ENCODE data around the gene FBXL20.
"Not testable (repeated sequence)": the region's sequence is repeated elsewhere in the genome, so short reads cannot be mapped to it uniquely, and the experiment has no call there.

The FBXL20 gene

DNA sequence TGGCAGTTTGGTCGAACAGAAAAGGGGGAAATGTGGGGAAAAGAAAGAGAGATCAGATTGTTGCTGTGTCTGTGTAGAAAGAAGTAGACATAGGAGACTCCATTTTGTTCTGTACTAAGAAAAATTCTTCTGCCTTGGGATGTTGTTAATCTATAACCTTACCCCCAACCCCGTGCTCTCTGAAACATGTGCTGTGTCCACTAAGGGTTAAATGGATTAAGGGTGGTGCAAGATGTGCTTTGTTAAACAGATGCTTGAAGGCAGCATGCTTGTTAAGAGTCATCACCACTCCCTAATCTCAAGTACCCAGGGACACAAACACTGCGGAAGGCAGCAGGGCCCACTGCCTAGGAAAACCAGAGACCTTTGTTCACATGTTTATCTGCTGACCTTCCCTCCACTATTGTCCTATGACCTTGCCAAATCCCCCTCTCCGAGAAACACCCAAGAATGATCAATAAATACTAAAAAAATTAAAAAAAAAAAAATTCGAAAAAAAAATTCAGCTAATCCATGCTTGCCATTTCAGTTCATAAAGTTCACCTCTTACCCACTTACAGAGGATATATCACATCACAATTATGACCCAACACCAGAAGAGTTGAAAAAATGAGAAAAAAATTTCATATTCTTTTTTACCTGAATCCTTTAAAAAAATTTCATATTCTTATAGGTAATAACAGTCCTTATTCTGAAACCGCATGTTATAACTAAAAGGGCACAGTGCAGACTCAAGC, 67.2 kb downstream of the FBXL20 start:
- DNase-seq (ENCODE audit: low read depth in 1 of 2, low spot score in 1 of 2), result not testable (repeated sequence)

DNA sequence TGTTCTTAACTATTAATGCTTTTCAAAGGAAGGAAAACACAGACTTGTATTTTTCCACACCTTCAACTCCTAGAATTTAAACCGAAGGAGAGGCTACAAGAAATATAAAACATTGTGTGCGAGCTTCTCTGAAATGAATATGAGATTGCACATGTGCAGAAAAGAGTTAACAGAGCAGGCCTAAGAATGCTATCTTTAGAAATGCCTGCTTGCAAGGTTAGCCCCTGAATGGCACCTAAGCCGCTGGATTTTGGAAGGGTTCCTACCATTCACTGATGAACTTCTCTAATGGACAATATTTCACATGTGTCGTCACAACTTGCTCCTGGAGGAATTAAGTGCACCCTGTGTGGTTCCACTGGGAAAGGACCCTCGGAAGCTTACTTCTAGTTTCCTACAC, 69.3 kb downstream of the FBXL20 start:
- DNase-seq (ENCODE audit: low read depth in 1 of 2, low spot score in 1 of 2), result no peak

DNA sequence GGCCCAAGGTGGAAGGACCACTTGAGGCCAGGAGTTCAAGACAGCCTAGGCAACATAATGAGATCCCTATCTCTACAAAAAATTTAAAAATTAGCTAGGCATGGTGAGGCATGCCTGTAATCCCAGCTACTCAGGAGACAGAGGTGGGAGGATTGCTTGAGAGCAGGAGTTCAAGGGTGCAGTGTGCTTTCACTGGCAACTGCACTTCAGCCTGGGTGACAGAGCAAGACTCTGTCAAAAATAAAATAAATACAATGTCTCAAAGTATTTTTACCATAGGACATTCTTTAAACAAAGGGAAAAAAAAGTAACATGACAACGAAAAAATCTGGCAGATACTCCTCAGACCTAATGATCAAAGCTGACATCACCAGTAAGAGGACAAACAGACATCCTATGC, 72.6 kb downstream of the FBXL20 start:
- DNase-seq (ENCODE audit: low read depth in 1 of 2, low spot score in 1 of 2), result no peak

DNA sequence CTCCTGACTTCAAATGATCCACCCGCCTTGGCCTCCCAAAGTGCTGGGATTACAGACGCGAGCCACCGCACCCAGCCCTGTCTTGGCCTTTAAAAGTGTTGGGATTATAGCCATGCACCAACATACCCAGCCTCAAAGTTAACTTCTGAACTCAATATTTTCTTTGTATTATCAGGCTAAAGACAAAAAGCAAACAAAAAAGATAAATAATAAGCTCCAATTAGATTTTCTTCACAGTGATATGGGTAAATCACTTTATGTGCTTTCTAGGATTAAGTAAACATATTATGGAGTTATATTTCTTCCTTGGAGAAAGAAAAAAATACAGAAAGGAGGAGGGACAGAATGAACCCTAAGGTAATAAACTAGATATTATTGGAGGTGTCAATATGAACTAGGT, 74.3 kb downstream of the FBXL20 start:
- DNase-seq (ENCODE audit: low read depth in 1 of 2, low spot score in 1 of 2), result no peak

DNA sequence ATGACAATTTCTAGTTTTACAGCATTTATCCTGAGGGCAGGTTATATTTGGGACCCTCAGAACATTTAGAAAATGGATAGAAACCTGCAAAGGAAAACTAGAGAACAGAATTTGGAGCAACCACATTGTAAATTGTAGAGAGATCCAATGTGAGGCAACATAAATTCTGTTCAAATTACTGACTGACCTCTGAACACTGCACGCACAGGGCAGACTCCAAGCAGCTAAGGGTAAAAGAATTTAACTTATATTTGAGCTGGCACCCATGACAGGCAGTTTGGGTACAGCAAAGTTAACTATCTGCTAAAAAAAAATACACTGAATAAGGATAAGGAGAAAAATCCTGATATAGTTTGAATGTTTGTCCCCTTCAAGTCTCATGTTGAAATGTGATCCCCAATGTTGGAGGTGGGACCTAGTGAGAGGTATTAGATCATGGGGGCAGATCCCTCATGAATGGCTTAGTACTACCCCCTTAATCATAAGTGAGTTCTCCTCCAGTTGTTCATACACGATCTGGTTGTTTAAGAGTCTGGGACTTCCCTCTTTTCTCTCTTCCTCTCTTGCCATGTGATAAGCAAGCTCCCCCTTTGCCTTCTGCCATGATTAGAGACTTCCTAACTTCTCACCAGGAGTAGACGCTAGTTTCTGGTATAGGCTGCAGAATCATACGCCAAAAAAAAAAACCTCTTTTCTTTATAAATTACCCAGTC, 75.7 kb downstream of the FBXL20 start:
- DNase-seq (ENCODE audit: low read depth in 1 of 2, low spot score in 1 of 2), result no peak

DNA sequence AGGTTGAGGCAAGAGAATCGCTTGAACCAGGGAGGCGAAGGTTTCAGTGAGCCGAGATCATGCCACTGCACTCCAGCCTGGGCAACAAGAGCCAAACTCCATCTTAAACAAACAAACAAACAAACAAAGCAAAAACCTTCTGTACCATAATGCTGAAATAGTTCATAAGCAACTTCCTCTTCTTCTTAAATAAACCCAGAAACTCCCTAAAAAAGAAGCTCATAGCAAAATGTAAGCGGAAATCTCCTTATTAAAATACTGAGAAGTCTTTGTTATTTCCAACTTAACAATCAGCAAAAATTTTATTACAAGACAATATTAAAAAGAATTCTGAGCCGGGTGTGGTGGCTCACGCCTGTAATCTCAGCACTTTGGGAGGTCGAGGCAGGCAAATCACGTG, 82.8 kb downstream of the FBXL20 start:
- DNase-seq (ENCODE audit: low read depth in 1 of 2, low spot score in 1 of 2), result no peak

DNA sequence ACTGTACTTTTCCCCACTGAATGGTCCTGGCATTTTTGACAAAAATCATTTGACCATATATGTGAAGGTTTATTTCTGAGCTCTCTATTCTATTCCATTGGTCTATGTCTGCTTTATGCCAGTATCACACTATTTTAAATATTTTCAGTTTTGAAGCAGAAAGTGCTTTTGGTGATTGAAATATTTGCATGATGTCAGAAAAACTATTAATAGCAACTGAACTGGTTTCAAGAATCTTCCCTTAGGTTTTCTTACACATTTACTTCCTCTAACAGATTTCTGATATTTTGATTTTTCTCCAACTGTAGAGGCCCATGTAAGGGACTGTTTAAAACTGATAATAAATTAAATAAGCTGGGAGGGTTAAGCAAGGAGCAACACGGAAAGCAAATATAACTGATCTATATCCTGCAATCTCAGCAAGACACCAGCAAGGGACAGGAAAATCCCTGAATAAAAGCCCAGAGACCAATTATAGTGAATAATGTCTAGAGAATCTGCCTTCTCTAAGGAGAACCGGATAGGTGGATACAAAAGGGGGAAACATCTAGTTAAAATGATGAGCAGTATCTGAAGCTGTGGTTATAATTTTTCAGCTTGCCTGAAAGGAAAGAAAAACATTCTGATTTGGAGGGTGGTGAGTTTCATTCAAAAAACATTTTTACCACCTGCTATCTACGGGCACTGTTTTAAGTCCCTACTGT, 94.8 kb downstream of the FBXL20 start:
- no peak for DNase-seq (ENCODE audit: low read depth in 1 of 2, low spot score in 1 of 2)

DNA sequence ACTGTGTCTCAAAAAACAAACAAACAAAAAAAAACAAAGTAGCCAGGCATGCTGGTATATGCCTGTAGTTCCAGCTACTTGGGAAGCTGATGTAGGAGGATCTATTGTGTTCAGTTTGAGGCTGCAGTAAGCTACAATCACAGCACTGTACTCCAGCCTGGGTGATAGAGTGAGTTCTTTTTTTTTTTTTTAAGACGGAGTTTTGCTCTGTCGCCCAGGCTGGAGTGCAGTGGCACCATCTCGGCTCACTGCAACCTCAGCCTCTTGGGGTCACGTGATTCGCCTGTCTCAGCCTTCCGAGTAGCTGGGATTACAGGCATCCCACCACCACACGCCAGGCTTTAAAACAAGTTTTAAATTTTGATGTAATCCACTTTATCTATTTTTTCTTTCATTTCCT, 95.4 kb downstream of the FBXL20 start:
- no peak for DNase-seq (ENCODE audit: low read depth in 1 of 2, low spot score in 1 of 2)

DNA sequence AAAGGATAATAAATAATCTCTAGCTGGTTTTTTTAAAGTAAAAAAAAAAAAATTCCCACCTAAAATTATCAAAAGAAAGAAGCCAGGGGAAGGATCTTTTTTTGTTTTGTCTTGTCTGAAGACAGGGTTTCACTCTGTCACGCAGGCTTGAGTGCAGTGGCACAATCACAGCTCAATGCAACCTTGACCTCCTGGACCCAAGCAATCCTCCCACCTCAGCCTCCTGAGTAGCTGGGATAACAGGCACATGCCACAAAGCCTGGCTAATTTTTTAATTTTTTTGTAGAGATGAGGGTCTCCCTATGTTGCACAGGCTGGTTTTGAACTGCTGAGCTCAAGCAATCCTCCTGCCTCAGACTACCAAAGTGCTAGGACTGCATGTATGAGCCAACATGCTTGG, 97.2 kb downstream of the FBXL20 start:
- no peak for DNase-seq (ENCODE audit: low read depth in 1 of 2, low spot score in 1 of 2)

DNA sequence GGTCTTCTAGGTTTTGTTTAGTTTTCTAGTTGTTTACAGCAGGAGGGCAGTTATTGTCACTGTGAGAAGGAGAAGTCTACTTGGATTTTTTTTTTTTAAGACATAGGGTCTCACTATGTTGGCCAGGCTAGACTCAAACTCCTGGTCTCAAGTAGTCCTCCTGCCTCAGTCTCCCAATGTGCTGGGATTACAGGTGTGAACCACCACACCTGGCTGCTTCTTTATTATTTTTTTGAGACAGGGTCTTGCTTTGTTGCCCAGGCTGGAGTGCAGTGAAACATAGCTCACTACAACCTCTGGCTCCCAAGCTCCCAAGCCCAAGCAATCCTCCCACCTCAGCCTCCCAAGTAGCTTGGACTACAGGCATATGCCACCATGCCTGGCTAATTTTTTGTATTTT, 107.4 kb downstream of the FBXL20 start:
- no peak for DNase-seq (ENCODE audit: low read depth in 1 of 2, low spot score in 1 of 2)

DNA sequence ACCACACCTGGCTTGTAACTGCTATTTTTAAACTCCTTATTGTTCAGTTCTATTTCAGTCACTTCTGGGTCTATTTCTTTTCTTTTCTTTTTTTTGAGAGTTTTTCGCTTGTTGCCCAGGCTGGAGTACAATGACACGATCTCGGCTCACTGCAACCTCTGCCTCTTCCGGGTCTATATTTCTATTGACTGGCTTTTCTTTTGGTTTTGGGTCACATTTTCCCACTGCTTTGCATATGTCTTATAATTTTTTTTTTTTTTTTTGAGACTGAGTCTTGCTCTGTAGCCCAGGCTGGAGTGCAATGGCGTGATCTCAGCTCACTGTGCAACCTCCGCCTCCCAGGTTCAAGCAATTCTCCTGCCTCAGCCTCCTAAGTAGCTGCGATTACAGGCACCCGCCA, 108.9 kb downstream of the FBXL20 start:
- DNase-seq (ENCODE audit: low read depth in 1 of 2, low spot score in 1 of 2), result not testable (repeated sequence)

DNA sequence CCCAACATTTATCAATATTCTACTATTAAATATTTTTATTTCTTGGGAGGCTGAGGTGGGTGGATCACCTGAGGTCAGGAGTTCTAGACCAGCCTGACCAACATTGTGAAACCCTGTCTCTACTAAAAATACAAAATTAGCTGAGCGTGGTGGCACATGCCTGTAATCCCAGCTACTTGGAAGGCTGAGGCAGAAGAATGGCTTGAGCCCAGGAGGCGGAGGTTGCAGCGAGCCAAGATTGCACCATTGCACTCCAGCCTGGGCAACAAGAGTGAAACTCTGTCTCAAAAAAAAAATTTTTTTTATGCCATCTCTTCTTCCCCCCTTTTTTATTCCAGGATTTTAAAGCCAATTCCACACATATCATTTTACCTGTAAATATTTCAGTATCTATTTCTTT, 114.9 kb downstream of the FBXL20 start:
- DNase-seq (ENCODE audit: low read depth in 1 of 2, low spot score in 1 of 2), result not testable (repeated sequence)

DNA sequence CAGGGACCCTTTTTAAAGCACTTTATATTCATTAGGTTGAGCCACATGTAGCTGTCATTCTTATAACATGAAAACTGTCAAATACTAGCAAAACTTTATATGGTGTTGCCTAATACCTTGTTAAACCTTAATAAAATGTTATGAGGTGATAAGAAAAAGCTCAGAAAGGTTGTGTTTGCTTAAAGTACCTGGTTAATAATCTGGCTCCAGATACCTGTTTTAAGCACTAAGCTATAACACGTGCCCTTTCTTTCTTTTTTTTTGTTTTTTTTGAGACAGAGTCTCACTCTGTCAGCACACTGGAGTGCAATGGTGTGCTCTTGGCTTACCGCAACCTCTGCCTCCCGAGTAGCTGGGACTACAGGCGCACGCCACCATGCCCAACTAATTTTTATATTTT, 116.7 kb downstream of the FBXL20 start:
- DNase-seq (ENCODE audit: low read depth in 1 of 2, low spot score in 1 of 2), result no peak

DNA sequence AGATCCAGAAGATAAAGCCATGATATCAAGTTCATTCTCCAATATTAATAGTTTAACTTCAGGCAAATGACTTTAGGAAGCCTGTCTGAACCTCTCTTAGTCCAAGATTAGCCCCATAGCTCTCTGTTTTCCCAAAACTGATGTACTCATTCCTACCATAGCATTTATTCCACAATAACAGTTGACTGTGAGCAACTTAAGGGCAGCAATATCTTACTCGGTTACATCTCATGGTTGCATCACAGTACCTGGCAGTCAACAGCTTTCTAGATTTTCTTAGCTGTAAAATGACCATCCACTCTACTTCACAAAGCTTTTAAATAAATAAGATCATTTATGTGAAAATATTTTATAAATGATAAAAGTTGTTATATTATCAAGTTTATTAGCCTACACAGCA, 117.5 kb downstream of the FBXL20 start:
- DNase-seq (ENCODE audit: low read depth in 1 of 2, low spot score in 1 of 2), result no peak

DNA sequence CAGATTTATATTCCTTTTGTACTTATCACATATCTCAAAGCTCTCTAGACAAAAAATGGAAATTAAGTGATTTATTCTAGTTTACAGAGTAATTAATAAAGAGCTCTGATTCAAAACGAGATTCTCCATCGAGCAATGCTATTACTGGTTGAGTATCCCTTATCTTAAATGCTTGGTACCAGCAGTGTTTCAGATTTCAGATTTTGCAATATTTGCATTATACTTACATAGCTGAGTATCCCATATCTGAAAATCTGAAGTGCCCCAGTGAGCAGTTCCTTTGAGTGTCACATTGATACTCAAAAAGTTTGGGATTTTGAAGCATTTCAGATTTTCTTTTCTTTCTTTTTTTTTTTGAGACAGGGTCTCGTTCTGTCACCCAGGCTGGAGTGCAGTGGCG, 118.3 kb downstream of the FBXL20 start:
- DNase-seq (ENCODE audit: low read depth in 1 of 2, low spot score in 1 of 2), result no peak

DNA sequence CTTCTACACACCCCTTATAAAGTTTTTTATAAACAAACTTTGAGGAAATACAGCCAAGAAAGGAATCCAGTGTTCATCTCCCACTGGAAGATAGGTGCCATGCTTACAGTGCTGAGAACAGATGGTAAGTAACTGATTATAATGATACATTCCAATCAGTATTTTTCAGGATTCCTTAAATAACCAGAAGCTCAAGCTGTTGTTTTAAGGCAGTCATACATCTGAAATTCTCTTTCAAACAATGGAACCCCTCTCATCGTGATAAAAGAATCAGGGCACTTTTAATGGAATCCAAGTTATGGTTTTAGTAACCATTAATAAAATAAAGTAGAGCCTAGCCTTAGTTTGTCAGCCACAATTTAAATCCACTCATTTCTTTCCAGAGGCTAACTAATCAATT, 119.6 kb downstream of the FBXL20 start:
- no peak for DNase-seq (ENCODE audit: low read depth in 1 of 2, low spot score in 1 of 2)

DNA sequence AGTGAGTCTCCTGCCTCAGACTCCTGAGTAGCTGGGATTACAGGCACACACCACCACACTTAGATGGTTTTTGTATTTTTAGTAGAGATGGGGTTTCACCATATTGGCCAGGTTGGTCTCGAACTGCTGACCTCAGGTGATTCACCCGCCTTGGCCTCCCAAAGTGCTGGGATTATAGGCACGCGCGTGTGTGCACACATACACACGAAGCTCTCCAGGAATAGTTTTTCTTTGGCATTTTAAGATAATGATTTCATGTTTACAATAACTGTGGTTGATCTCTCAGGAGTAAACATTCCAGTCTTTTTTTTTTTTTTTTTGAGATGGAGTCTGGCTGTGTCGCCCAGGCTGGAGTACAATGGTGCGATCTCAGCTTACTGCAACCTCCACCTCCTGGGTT, 123.2 kb downstream of the FBXL20 start:
- DNase-seq (ENCODE audit: low read depth in 1 of 2, low spot score in 1 of 2), result not testable (repeated sequence)

DNA sequence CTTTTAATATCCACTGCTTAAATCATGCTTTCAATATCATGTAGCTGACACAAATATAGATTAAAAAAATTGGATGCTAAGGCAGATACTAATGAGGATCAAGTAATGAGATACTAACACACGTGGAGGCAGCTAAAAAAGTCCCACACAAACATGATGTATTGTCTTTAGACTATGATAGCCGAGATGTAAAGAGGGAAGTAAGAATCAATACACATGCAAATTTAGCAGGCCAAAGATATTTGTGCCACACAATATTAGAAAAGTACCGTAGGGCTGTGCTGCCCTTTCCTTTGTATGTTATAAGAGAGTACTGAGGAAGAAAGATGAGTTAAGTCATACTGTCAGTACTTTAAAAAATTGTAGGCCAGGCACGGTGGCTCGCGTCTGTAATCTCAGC, 124.3 kb downstream of the FBXL20 start:
- DNase-seq (ENCODE audit: low read depth in 1 of 2, low spot score in 1 of 2), result no peak

DNA sequence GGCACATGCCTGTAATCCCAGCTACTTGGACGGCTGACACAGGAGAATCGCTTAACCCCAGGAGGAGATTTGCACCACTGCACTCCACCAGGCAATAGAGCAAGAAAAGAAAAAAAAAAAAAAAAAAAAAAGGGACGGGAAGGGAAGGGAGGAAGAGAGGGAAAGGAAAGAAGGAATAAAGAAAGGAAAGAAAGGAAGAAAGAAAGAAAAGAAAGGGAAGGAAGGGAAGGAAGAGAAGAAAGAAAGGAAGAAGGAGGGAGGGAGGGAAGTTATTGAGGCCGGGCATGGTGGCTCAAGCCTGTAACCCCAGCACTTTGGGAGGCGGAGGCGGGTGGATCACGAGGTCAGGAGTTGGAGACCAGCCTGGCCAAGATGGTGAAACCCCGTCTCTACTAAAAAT, 125.3 kb downstream of the FBXL20 start:
- no peak for DNase-seq (ENCODE audit: low read depth in 1 of 2, low spot score in 1 of 2)

DNA sequence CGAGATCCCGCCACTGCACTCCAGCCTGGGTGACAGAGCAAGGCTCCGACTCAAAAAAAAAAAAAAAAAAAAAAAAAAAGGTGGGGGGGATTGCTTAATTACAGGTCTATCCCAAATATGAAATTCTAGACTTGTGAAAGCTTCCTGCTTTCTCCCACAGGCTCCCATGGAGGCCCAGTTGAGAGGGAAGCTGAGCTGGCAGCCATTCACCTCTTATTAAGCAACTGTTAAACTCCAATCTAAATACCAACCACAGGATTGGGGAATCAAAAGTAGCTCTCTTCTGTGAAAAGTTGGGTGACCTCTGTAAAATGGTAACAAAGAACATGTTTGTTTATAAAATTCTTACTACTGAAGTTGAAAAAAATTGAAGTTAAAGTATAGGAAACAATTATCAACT, 129.9 kb downstream of the FBXL20 start:
- no peak for DNase-seq (ENCODE audit: low read depth in 1 of 2, low spot score in 1 of 2)

DNA sequence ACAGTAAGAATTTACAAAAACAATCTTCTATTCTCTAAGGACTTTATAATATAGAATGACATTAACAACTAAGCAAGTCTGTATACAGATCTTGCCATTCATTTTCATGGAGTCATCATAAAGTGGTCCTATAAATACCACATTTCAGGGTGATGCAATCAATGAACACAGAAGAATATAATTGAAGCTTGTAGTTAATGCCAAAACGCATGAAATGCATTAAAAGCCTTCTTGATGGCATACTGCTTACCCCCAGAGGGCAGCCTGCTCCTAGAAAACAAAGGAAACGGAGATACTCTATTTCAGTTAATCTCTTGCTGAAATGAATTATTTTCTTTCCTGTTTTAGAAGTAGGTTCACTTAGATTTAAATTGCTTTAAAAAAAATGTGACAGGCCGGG, 130.5 kb downstream of the FBXL20 start:
- DNase-seq (ENCODE audit: low read depth in 1 of 2, low spot score in 1 of 2), result no peak

DNA sequence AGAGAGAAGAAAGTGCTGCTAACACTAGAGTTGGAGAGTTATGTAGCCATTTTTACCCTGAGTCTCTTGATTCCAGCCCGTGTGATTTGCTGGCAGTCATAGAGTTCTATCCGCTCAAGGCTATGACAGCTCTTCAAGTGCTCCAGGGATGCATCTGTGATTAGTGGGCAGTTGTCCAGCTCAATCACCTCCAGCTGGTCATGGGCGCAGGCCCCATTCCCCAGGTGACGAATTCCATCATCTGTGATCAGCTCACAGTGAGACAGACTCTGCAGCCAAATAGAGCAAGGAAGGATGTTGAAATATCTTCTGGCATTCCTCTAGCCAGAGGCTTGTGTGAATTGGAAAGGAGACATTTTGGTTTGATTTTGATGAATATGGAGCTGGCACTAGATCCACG, 137.3 kb downstream of the FBXL20 start:
- no peak for DNase-seq (ENCODE audit: low read depth in 1 of 2, low spot score in 1 of 2)
